Panc1 (cell line): ENCODE results near the gene MCM3AP. TPM values are rescaled to one million over a fixed set of nuclear protein-coding genes. Genes with fewer than 3 reads are reported as not detected.

ENCODE experiments used
- ATAC-seq: fragments of 200-7000 bp; cut with Tn5 transposase; 2 replicates; pipeline ENCODE4 v1.9.1; 2020; ENCODE audit warnings: mild to moderate bottlenecking, moderate library complexity
- BruUV-seq: library from RNA; stranded (reverse); fragments of 400-500 nt; replicated peaks from 2 replicates; lab custom pipeline; 2021; lab: Mats Ljungman, UMichigan
- CTCF ChIA-PET: fragments of 300-600 bp; sonication (Branson Sonifier 250); formaldehyde crosslinking; loops from one replicate; lab custom pipeline; 2022; ENCODE audit warnings: antibody characterized with exemption; lab: Charles Lee
- POLR2A ChIA-PET: fragments of 300-600 bp; sonication (Branson Sonifier 250); formaldehyde crosslinking; loops from one replicate; lab custom pipeline; 2022; ENCODE audit warnings: antibody characterized with exemption; lab: Charles Lee
- DNase-seq: peaks from one replicate; pipeline ENCODE4 v3.0.0-alpha.2; 2010; ENCODE audit warnings: low read depth, low spot score
- H3K27ac ChIP-seq: 2 replicates; pipeline ENCODE4 v1.5.1; 2011; ENCODE audit warnings: mild to moderate bottlenecking, low read length, inconsistent platforms
- H3K27me3 ChIP-seq: fragments of 200-500 bp; sonication (Bioruptor generic); 2 replicates; pipeline ENCODE4 v1.6.0; 2014; ENCODE audit warnings: low read length, inconsistent platforms; ENCODE audit not compliant: control insufficient read depth, insufficient read depth
- H3K36me3 ChIP-seq: fragments of 200-500 bp; sonication (Bioruptor generic); 2 replicates; pipeline ENCODE4 v1.5.1; 2014; ENCODE audit warnings: inconsistent platforms, mild to moderate bottlenecking, low read length, moderate library complexity; ENCODE audit not compliant: control insufficient read depth, insufficient read depth
- H3K4me1 ChIP-seq: 2 replicates; pipeline ENCODE4 v1.5.1; 2011; ENCODE audit warnings: inconsistent platforms, mild to moderate bottlenecking, low read length, moderate library complexity; ENCODE audit not compliant: control insufficient read depth, insufficient read depth
- H3K4me3 ChIP-seq, 2 experiments: 2 replicates each; pipeline ENCODE4 v1.5.1; 2011 to 2012; ENCODE audit warnings: low read depth in 2 of 2, low read length in 2 of 2, mild to moderate bottlenecking in 2 of 2, inconsistent platforms in 1 of 2, moderate library complexity in 1 of 2
- H3K9me3 ChIP-seq: fragments of 200-500 bp; sonication (Bioruptor generic); 2 replicates; pipeline ENCODE4 v1.5.1; 2014; ENCODE audit warnings: low read depth, mild to moderate bottlenecking, inconsistent platforms, low read length, moderate library complexity; ENCODE audit not compliant: control insufficient read depth, insufficient read depth
- CTCF ChIP-seq: fragments of 450-650 bp; IDR thresholded peaks from 2 replicates; pipeline ENCODE4 v1.5.1; 2017; ENCODE audit warnings: mild to moderate bottlenecking
- POLR2AphosphoS5 ChIP-seq: IDR thresholded peaks from 2 replicates; pipeline ENCODE4 v1.6.1; 2012; ENCODE audit warnings: mild to moderate bottlenecking, low read depth, low read length, moderate library complexity
- REST ChIP-seq, 2 experiments: IDR thresholded peaks; 2 replicates each; pipeline ENCODE4 v1.6.1; 2011 to 2012; ENCODE audit warnings: low read depth in 2 of 2, control low read depth in 1 of 2, low read length in 1 of 2, mild to moderate bottlenecking in 1 of 2, moderate library complexity in 1 of 2; ENCODE audit not compliant: insufficient read depth in 1 of 2
- SIN3A ChIP-seq: IDR thresholded peaks from 2 replicates; pipeline ENCODE4 v1.6.1; 2012; ENCODE audit warnings: low read depth, mild to moderate bottlenecking, low read length, moderate library complexity, borderline replicate concordance; ENCODE audit not compliant: insufficient read depth
- TCF7L2 ChIP-seq: IDR thresholded peaks from 2 replicates; pipeline ENCODE4 v1.6.1; 2011; ENCODE audit warnings: mild to moderate bottlenecking, low read depth, low read length, inconsistent platforms
- in situ Hi-C: cut with HindIII; loops from 2 replicates; pipeline ENCODE4 v1.10.0; 2016; ENCODE audit warnings: low sequenced_read_pairs, low pct_unique_long_range_greater_than_20kb
- intact Hi-C: fragments of 100-400 bp; cut with micrococcal nuclease; formaldehyde crosslinking; loops from one replicate; pipeline ENCODE4 v1.10.0; 2022; ENCODE audit not compliant: unreplicated experiment
- total RNA-seq: library from RNA; stranded (reverse); gene quantifications from one replicate; pipeline ENCODE4 v1.2.1, GENCODE V29; 2021; ENCODE audit not compliant: unreplicated experiment

Gene MCM3AP
- total RNA-seq, 1 experiment from 2014 or later, result 95.0 TPM

GRCh38 chr21:46191686-46192575 lies 93.5 kb downstream of the MCM3AP start:
- POLR2A ChIA-PET, result no interaction called here
- in situ Hi-C loops (no loop called here), intact Hi-C loops (no loop called here)
- CTCF ChIA-PET, result no interaction called here
- TF ChIP-seq REST (IDR thresholded peaks at IDR 0.05; ENCODE audit: insufficient read depth in 1 of 2, low read depth in 2 of 2, low read length in 1 of 2), result no peak
- TF ChIP-seq CTCF, result no peak
- TF ChIP-seq POLR2AphosphoS5, result no peak
- no peak for TF ChIP-seq SIN3A
- no peak for TF ChIP-seq TCF7L2
- H3K27ac ChIP-seq, result no peak overlapping the region
- no peaks in the 10 kb centered on the region for H3K36me3 ChIP-seq
- H3K27me3 ChIP-seq, result no peaks in the 10 kb centered on the region
- DNase-seq (no peak), ATAC-seq (no peak)
- no peaks in the 10 kb centered on the region for H3K9me3 ChIP-seq
- no TSS peak for BruUV-seq
- no peak overlapping the region for H3K4me3 ChIP-seq
- peaks cover 5% of the 10 kb centered on the region; the same call in 1 of the 2 replicates for H3K4me1 ChIP-seq

- ChIA-PET POLR2A (no interaction called here), CTCF (no interaction called here)
- BruUV-seq, result no TSS peak
- Histone ChIP-seq H3K36me3 (no peaks in the 10 kb centered on the region), H3K4me1 (peaks cover 5% of the 10 kb centered on the region; the same call in 1 of the 2 replicates), H3K27ac (no peak overlapping the region), H3K27me3 (no peaks in the 10 kb centered on the region), H3K9me3 (no peaks in the 10 kb centered on the region), H3K4me3 (no peak overlapping the region)
- no peak for TF ChIP-seq REST (IDR thresholded peaks at IDR 0.05; ENCODE audit: insufficient read depth in 1 of 2, low read depth in 2 of 2, low read length in 1 of 2)
- no peak for TF ChIP-seq SIN3A
- no peak for TF ChIP-seq TCF7L2
- no peak for TF ChIP-seq CTCF
- TF ChIP-seq POLR2AphosphoS5, result no peak
- intact Hi-C loops, result no loop called here
- DNase-seq (no peak), ATAC-seq (no peak)
- in situ Hi-C loops, result no loop called here
These were observed 94.1 kb downstream of the MCM3AP start for GRCh38 chr21:46191257-46191685.
